H9 (cell line): ENCODE data around the gene FBL. TPM values are rescaled to one million over a fixed set of nuclear protein-coding genes. Genes with fewer than 3 reads are reported as not detected.

Experiments used
- DNase-seq: peaks from one replicate; pipeline ENCODE4 v3.0.0-alpha.2; 2017
- H2AFZ ChIP-seq: one replicate; pipeline ENCODE4 v1.6.1; 2013; ENCODE audit warnings: mild to moderate bottlenecking, low read length, control low read depth, moderate library complexity
- H2AK5ac ChIP-seq: 2 replicates; pipeline ENCODE4 v1.6.1; 2013; ENCODE audit warnings: low read length, control low read depth, mixed read lengths; ENCODE audit not compliant: insufficient read length
- H2BK120ac ChIP-seq: one replicate; pipeline ENCODE4 v1.6.1; 2013; ENCODE audit warnings: low read depth, mild to moderate bottlenecking, low read length, control low read depth, inconsistent platforms; ENCODE audit not compliant: poor library complexity, severe bottlenecking
- H2BK12ac ChIP-seq: 2 replicates; pipeline ENCODE4 v1.6.1; 2013; ENCODE audit warnings: low read length, control low read depth, mixed read lengths, low read depth; ENCODE audit not compliant: insufficient read length
- H2BK15ac ChIP-seq: 2 replicates; pipeline ENCODE4 v1.6.1; 2013; ENCODE audit warnings: low read depth, low read length, control low read depth
- H2BK20ac ChIP-seq: one replicate; pipeline ENCODE4 v1.6.1; 2013; ENCODE audit warnings: low read depth, mild to moderate bottlenecking, low read length, control low read depth, inconsistent platforms; ENCODE audit not compliant: poor library complexity, severe bottlenecking
- H2BK5ac ChIP-seq: 2 replicates; pipeline ENCODE4 v1.6.1; 2013; ENCODE audit warnings: low read length, control low read depth, mixed read lengths; ENCODE audit not compliant: insufficient read length
- H3K14ac ChIP-seq: 2 replicates; pipeline ENCODE4 v1.6.1; 2013; ENCODE audit warnings: low read length, control low read depth; ENCODE audit not compliant: insufficient read depth
- H3K18ac ChIP-seq: 2 replicates; pipeline ENCODE4 v1.6.1; 2013; ENCODE audit warnings: low read depth, mild to moderate bottlenecking, mixed read lengths, low read length, control low read depth; ENCODE audit not compliant: insufficient read length
- H3K23ac ChIP-seq: 2 replicates; pipeline ENCODE4 v1.6.1; 2013; ENCODE audit warnings: low read length, control low read depth, mixed read lengths, low read depth; ENCODE audit not compliant: insufficient read length
- H3K23me2 ChIP-seq: 2 replicates; pipeline ENCODE4 v1.6.1; 2013; ENCODE audit warnings: low read depth, mild to moderate bottlenecking, mixed read lengths, low read length, control low read depth; ENCODE audit not compliant: insufficient read length, poor library complexity, severe bottlenecking
- H3K27ac ChIP-seq: 2 replicates; pipeline ENCODE4 v1.5.1; 2013; ENCODE audit warnings: low read length, control low read depth, mixed read lengths, low read depth; ENCODE audit not compliant: insufficient read length
- H3K27me3 ChIP-seq: 2 replicates; pipeline ENCODE4 v1.6.1; 2013; ENCODE audit warnings: low read length, control low read depth, inconsistent platforms; ENCODE audit not compliant: insufficient read depth
- H3K4ac ChIP-seq: 2 replicates; pipeline ENCODE4 v1.6.1; 2013; ENCODE audit warnings: low read depth, mild to moderate bottlenecking, control low read depth, inconsistent platforms, low read length, moderate library complexity
- H3K4me1 ChIP-seq: 2 replicates; pipeline ENCODE4 v1.6.1; 2013; ENCODE audit warnings: low read length, control low read depth, inconsistent platforms; ENCODE audit not compliant: insufficient read depth
- H3K4me2 ChIP-seq: 2 replicates; pipeline ENCODE4 v1.6.1; 2013; ENCODE audit warnings: low read length, control low read depth, mixed read lengths; ENCODE audit not compliant: insufficient read length, insufficient read depth
- H3K56ac ChIP-seq: 2 replicates; pipeline ENCODE4 v1.6.1; 2013; ENCODE audit warnings: low read depth, mild to moderate bottlenecking, mixed read lengths, low read length, control low read depth; ENCODE audit not compliant: insufficient read length
- H3K79me1 ChIP-seq: 2 replicates; pipeline ENCODE4 v1.6.1; 2013; ENCODE audit warnings: low read depth, mild to moderate bottlenecking, moderate library complexity, low read length, control low read depth, inconsistent platforms; ENCODE audit not compliant: insufficient read depth, poor library complexity, severe bottlenecking
- H3K79me2 ChIP-seq: 2 replicates; pipeline ENCODE4 v1.6.1; 2013; ENCODE audit warnings: low read length, control low read depth, inconsistent platforms; ENCODE audit not compliant: insufficient read depth
- H3K9ac ChIP-seq: 2 replicates; pipeline ENCODE4 v1.6.1; 2013; ENCODE audit warnings: low read length, control low read depth, mixed read lengths; ENCODE audit not compliant: insufficient read length; ENCODE audit errors: extremely low read depth
- H3K9me3 ChIP-seq: one replicate; pipeline ENCODE4 v1.6.1; 2013; ENCODE audit warnings: low read depth, low read length, inconsistent platforms; ENCODE audit not compliant: control insufficient read depth
- H3T11ph ChIP-seq: one replicate; pipeline ENCODE4 v1.6.1; 2013; ENCODE audit warnings: mild to moderate bottlenecking, low read length, control low read depth, inconsistent platforms
- H4K20me1 ChIP-seq: one replicate; pipeline ENCODE4 v1.6.1; 2013; ENCODE audit not compliant: control insufficient read depth, insufficient read length, insufficient read depth
- H4K5ac ChIP-seq: 2 replicates; pipeline ENCODE4 v1.6.1; 2013; ENCODE audit warnings: low read depth, mild to moderate bottlenecking, mixed read lengths, low read length, control low read depth; ENCODE audit not compliant: insufficient read length
- H4K8ac ChIP-seq: replicated peaks from 2 replicates; pipeline ENCODE4 v1.6.1; 2013; ENCODE audit warnings: low read length, control low read depth, mixed read lengths, low read depth; ENCODE audit not compliant: insufficient read length
- H4K91ac ChIP-seq: 2 replicates; pipeline ENCODE4 v1.6.1; 2013; ENCODE audit warnings: low read depth, mild to moderate bottlenecking, moderate library complexity, mixed read lengths, low read length, control low read depth; ENCODE audit not compliant: insufficient read length
- H3K27ac Mint-ChIP-seq, 3 experiments: 2 replicates in 2 of 3; 3 replicates in 1 of 3; pipeline ENCODE4 v1.8.0; 2020 to 2021; ENCODE audit warnings: mixed read lengths in 3 of 3, mild to moderate bottlenecking in 1 of 3, moderate library complexity in 1 of 3
- H3K27me3 Mint-ChIP-seq: 2 replicates; pipeline ENCODE4 v1.8.0; 2021; ENCODE audit warnings: low read depth, mild to moderate bottlenecking, moderate library complexity, mixed read lengths
- H3K36me3 Mint-ChIP-seq, 3 experiments: 2 replicates in 2 of 3; 3 replicates in 1 of 3; pipeline ENCODE4 v1.8.0; 2020 to 2021; ENCODE audit warnings: low read depth in 3 of 3, mixed read lengths in 3 of 3; ENCODE audit not compliant: insufficient read depth in 1 of 3
- H3K4me1 Mint-ChIP-seq, 2 experiments: 2 replicates each; pipeline ENCODE4 v1.8.0; 2020; ENCODE audit warnings: mixed read lengths in 2 of 2
- H3K4me3 Mint-ChIP-seq, 2 experiments: 2 replicates in 1 of 2; 3 replicates in 1 of 2; pipeline ENCODE4 v1.8.0; 2020 to 2021; ENCODE audit warnings: mild to moderate bottlenecking in 2 of 2, mixed read lengths in 2 of 2, moderate library complexity in 1 of 2
- H3K9me3 Mint-ChIP-seq, 2 experiments: 2 replicates in 1 of 2; 3 replicates in 1 of 2; pipeline ENCODE4 v1.8.0; 2020; ENCODE audit warnings: mild to moderate bottlenecking in 2 of 2, mixed read lengths in 2 of 2, moderate library complexity in 1 of 2
- CTCF ChIP-seq: fragments of 200-600 bp; sonication (generic); conservative IDR thresholded peaks from 3 replicates; pipeline ENCODE4 v1.8.0; 2021; ENCODE audit warnings: antibody characterized with exemption, mild to moderate bottlenecking
- WGBS: extraction: QIAGEN DNeasy Blood & Tissue Kit; methylation state at CpG from one replicate; pipeline ENCODE4 v1.1.7; 2013; ENCODE audit warnings: missing lambda C conversion rate, low lambda C conversion rate, mixed read lengths; ENCODE audit not compliant: insufficient read length; ENCODE audit errors: extremely low coverage; 5-methylcytosine and 5-hydroxymethylcytosine counted together
- total RNA-seq: library from RNA; stranded (reverse); gene quantifications from 2 replicates; pipeline ENCODE4 v1.2.1, GENCODE V29; 2021

The FBL gene
- total RNA-seq, 1 experiment from 2014 or later, result 625 TPM

GRCh38 chr19:39839678-39840327, 6.4 kb downstream of the FBL start:
- no peak overlapping the region for H3K4me2 ChIP-seq
- no peaks in the 10 kb centered on the region for H3K23me2 ChIP-seq
- no peak overlapping the region for H3K18ac ChIP-seq
- H4K8ac ChIP-seq, result no peak overlapping the region
- Mint-ChIP-seq H3K36me3 (peaks cover 34 to 62% (median 54%) of the 10 kb centered on the region in 3 experiments; a peak in 6 of 7 replicates), H3K9me3 (no peaks in the 10 kb centered on the region), H3K4me1 (peaks cover 23 to 25% of the 10 kb centered on the region in 2 experiments), H3K4me3 (no peak overlapping the region), H3K27ac (peak overlapping the region in 1 of 3 experiments; percentile 16; a peak in 2 of 7 replicates), H3K27me3 (no peaks in the 10 kb centered on the region)
- H3T11ph ChIP-seq, result no peak overlapping the region
- H3K79me2 ChIP-seq, result peaks cover 42% of the 10 kb centered on the region
- H3K4ac ChIP-seq, result no peak overlapping the region
- no peak for DNase-seq
- H2AFZ ChIP-seq, result no peak overlapping the region
- H4K91ac ChIP-seq, result no peak overlapping the region
- H3K14ac ChIP-seq, result no peak overlapping the region
- TF ChIP-seq CTCF, result no peak
- no peak overlapping the region for H2BK120ac ChIP-seq
- WGBS, result no CpG with 5 or more reads among the region's 13 CpGs
- H3K27ac ChIP-seq, result no peak overlapping the region
- H2AK5ac ChIP-seq, result no peak overlapping the region
- H3K56ac ChIP-seq, result no peak overlapping the region
- H2BK12ac ChIP-seq, result no peak overlapping the region
- H2BK15ac ChIP-seq, result no peak overlapping the region
- H4K5ac ChIP-seq, result no peak overlapping the region
- peaks cover 3% of the 10 kb centered on the region for H4K20me1 ChIP-seq
- no peak overlapping the region for H3K9ac ChIP-seq
- peaks cover 8% of the 10 kb centered on the region for H3K79me1 ChIP-seq
- H3K4me1 ChIP-seq, result peaks cover under 1% of the 10 kb centered on the region; the same call in 1 of the 2 replicates
- H3K23ac ChIP-seq, result no peak overlapping the region
- H2BK20ac ChIP-seq, result no peak overlapping the region
- no peaks in the 10 kb centered on the region for H3K9me3 ChIP-seq
- no peak overlapping the region for H2BK5ac ChIP-seq
- no peaks in the 10 kb centered on the region for H3K27me3 ChIP-seq
